H9 (cell line): ENCODE results near the gene TTC23L. TPM values are rescaled to one million over a fixed set of nuclear protein-coding genes. Genes with fewer than 3 reads are reported as not detected.

Source experiments
- DNase-seq: peaks from one replicate; pipeline ENCODE4 v3.0.0-alpha.2; 2017
- H2AFZ ChIP-seq: one replicate; pipeline ENCODE4 v1.6.1; 2013; ENCODE audit warnings: mild to moderate bottlenecking, low read length, control low read depth, moderate library complexity
- H2AK5ac ChIP-seq: 2 replicates; pipeline ENCODE4 v1.6.1; 2013; ENCODE audit warnings: low read length, control low read depth, mixed read lengths; ENCODE audit not compliant: insufficient read length
- H2BK120ac ChIP-seq: one replicate; pipeline ENCODE4 v1.6.1; 2013; ENCODE audit warnings: low read depth, mild to moderate bottlenecking, low read length, control low read depth, inconsistent platforms; ENCODE audit not compliant: poor library complexity, severe bottlenecking
- H2BK12ac ChIP-seq: 2 replicates; pipeline ENCODE4 v1.6.1; 2013; ENCODE audit warnings: low read length, control low read depth, mixed read lengths, low read depth; ENCODE audit not compliant: insufficient read length
- H2BK15ac ChIP-seq: 2 replicates; pipeline ENCODE4 v1.6.1; 2013; ENCODE audit warnings: low read depth, low read length, control low read depth
- H2BK20ac ChIP-seq: one replicate; pipeline ENCODE4 v1.6.1; 2013; ENCODE audit warnings: low read depth, mild to moderate bottlenecking, low read length, control low read depth, inconsistent platforms; ENCODE audit not compliant: poor library complexity, severe bottlenecking
- H2BK5ac ChIP-seq: 2 replicates; pipeline ENCODE4 v1.6.1; 2013; ENCODE audit warnings: low read length, control low read depth, mixed read lengths; ENCODE audit not compliant: insufficient read length
- H3K14ac ChIP-seq: 2 replicates; pipeline ENCODE4 v1.6.1; 2013; ENCODE audit warnings: low read length, control low read depth; ENCODE audit not compliant: insufficient read depth
- H3K18ac ChIP-seq: 2 replicates; pipeline ENCODE4 v1.6.1; 2013; ENCODE audit warnings: low read depth, mild to moderate bottlenecking, mixed read lengths, low read length, control low read depth; ENCODE audit not compliant: insufficient read length
- H3K23ac ChIP-seq: 2 replicates; pipeline ENCODE4 v1.6.1; 2013; ENCODE audit warnings: low read length, control low read depth, mixed read lengths, low read depth; ENCODE audit not compliant: insufficient read length
- H3K23me2 ChIP-seq: 2 replicates; pipeline ENCODE4 v1.6.1; 2013; ENCODE audit warnings: low read depth, mild to moderate bottlenecking, mixed read lengths, low read length, control low read depth; ENCODE audit not compliant: insufficient read length, poor library complexity, severe bottlenecking
- H3K27ac ChIP-seq: 2 replicates; pipeline ENCODE4 v1.5.1; 2013; ENCODE audit warnings: low read length, control low read depth, mixed read lengths, low read depth; ENCODE audit not compliant: insufficient read length
- H3K27me3 ChIP-seq: 2 replicates; pipeline ENCODE4 v1.6.1; 2013; ENCODE audit warnings: low read length, control low read depth, inconsistent platforms; ENCODE audit not compliant: insufficient read depth
- H3K4ac ChIP-seq: 2 replicates; pipeline ENCODE4 v1.6.1; 2013; ENCODE audit warnings: low read depth, mild to moderate bottlenecking, control low read depth, inconsistent platforms, low read length, moderate library complexity
- H3K4me1 ChIP-seq: 2 replicates; pipeline ENCODE4 v1.6.1; 2013; ENCODE audit warnings: low read length, control low read depth, inconsistent platforms; ENCODE audit not compliant: insufficient read depth
- H3K4me2 ChIP-seq: 2 replicates; pipeline ENCODE4 v1.6.1; 2013; ENCODE audit warnings: low read length, control low read depth, mixed read lengths; ENCODE audit not compliant: insufficient read length, insufficient read depth
- H3K56ac ChIP-seq: 2 replicates; pipeline ENCODE4 v1.6.1; 2013; ENCODE audit warnings: low read depth, mild to moderate bottlenecking, mixed read lengths, low read length, control low read depth; ENCODE audit not compliant: insufficient read length
- H3K79me1 ChIP-seq: 2 replicates; pipeline ENCODE4 v1.6.1; 2013; ENCODE audit warnings: low read depth, mild to moderate bottlenecking, moderate library complexity, low read length, control low read depth, inconsistent platforms; ENCODE audit not compliant: insufficient read depth, poor library complexity, severe bottlenecking
- H3K79me2 ChIP-seq: 2 replicates; pipeline ENCODE4 v1.6.1; 2013; ENCODE audit warnings: low read length, control low read depth, inconsistent platforms; ENCODE audit not compliant: insufficient read depth
- H3K9ac ChIP-seq: 2 replicates; pipeline ENCODE4 v1.6.1; 2013; ENCODE audit warnings: low read length, control low read depth, mixed read lengths; ENCODE audit not compliant: insufficient read length; ENCODE audit errors: extremely low read depth
- H3K9me3 ChIP-seq: one replicate; pipeline ENCODE4 v1.6.1; 2013; ENCODE audit warnings: low read depth, low read length, inconsistent platforms; ENCODE audit not compliant: control insufficient read depth
- H3T11ph ChIP-seq: one replicate; pipeline ENCODE4 v1.6.1; 2013; ENCODE audit warnings: mild to moderate bottlenecking, low read length, control low read depth, inconsistent platforms
- H4K20me1 ChIP-seq: one replicate; pipeline ENCODE4 v1.6.1; 2013; ENCODE audit not compliant: control insufficient read depth, insufficient read length, insufficient read depth
- H4K5ac ChIP-seq: 2 replicates; pipeline ENCODE4 v1.6.1; 2013; ENCODE audit warnings: low read depth, mild to moderate bottlenecking, mixed read lengths, low read length, control low read depth; ENCODE audit not compliant: insufficient read length
- H4K8ac ChIP-seq: replicated peaks from 2 replicates; pipeline ENCODE4 v1.6.1; 2013; ENCODE audit warnings: low read length, control low read depth, mixed read lengths, low read depth; ENCODE audit not compliant: insufficient read length
- H4K91ac ChIP-seq: 2 replicates; pipeline ENCODE4 v1.6.1; 2013; ENCODE audit warnings: low read depth, mild to moderate bottlenecking, moderate library complexity, mixed read lengths, low read length, control low read depth; ENCODE audit not compliant: insufficient read length
- H3K27ac Mint-ChIP-seq, 3 experiments: 2 replicates in 2 of 3; 3 replicates in 1 of 3; pipeline ENCODE4 v1.8.0; 2020 to 2021; ENCODE audit warnings: mixed read lengths in 3 of 3, mild to moderate bottlenecking in 1 of 3, moderate library complexity in 1 of 3
- H3K27me3 Mint-ChIP-seq: 2 replicates; pipeline ENCODE4 v1.8.0; 2021; ENCODE audit warnings: low read depth, mild to moderate bottlenecking, moderate library complexity, mixed read lengths
- H3K36me3 Mint-ChIP-seq, 3 experiments: 2 replicates in 2 of 3; 3 replicates in 1 of 3; pipeline ENCODE4 v1.8.0; 2020 to 2021; ENCODE audit warnings: low read depth in 3 of 3, mixed read lengths in 3 of 3; ENCODE audit not compliant: insufficient read depth in 1 of 3
- H3K4me1 Mint-ChIP-seq, 2 experiments: 2 replicates each; pipeline ENCODE4 v1.8.0; 2020; ENCODE audit warnings: mixed read lengths in 2 of 2
- H3K4me3 Mint-ChIP-seq, 2 experiments: 2 replicates in 1 of 2; 3 replicates in 1 of 2; pipeline ENCODE4 v1.8.0; 2020 to 2021; ENCODE audit warnings: mild to moderate bottlenecking in 2 of 2, mixed read lengths in 2 of 2, moderate library complexity in 1 of 2
- H3K9me3 Mint-ChIP-seq, 2 experiments: 2 replicates in 1 of 2; 3 replicates in 1 of 2; pipeline ENCODE4 v1.8.0; 2020; ENCODE audit warnings: mild to moderate bottlenecking in 2 of 2, mixed read lengths in 2 of 2, moderate library complexity in 1 of 2
- total RNA-seq: library from RNA; stranded (reverse); gene quantifications from 2 replicates; pipeline ENCODE4 v1.2.1, GENCODE V29; 2021
- TF ChIP-seq, protein P1 (sequence below): fragments of 200-600 bp; sonication (generic); conservative IDR thresholded peaks from 3 replicates; pipeline ENCODE4 v1.8.0; 2021; ENCODE audit warnings: antibody characterized with exemption, mild to moderate bottlenecking

TTC23L gene
- total RNA-seq, 1 experiment from 2014 or later = 0.96 TPM

DNA sequence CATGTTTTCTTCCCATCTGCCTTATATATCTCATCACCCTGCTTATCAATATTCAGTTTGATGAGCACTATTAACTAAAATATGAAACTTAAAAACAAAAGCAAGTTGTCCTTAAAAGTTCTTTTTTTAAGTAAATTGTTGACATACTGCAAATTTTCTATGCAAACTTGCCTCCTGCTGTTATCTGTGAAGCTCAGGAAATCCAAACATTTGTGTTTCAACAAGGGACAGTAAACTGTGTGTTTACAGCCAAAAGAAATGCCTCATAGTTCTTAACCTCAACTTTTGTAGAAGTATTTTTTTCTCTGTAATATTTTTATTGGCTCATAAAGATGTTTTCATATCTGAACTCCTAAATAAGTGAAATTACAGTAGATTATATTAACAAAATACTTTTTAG lies 7.7 kb upstream of the TTC23L start:
- no peak overlapping the region for H3K23ac ChIP-seq
- no peak overlapping the region for H4K91ac ChIP-seq
- H2AFZ ChIP-seq = no peak overlapping the region
- no peaks in the 10 kb centered on the region for H3K27me3 ChIP-seq
- H3K9me3 Mint-ChIP-seq = peaks cover 4% of the 10 kb centered on the region in 2 experiments; a peak in 3 of 5 replicates
- H2BK5ac ChIP-seq = no peak overlapping the region
- H2BK120ac ChIP-seq = no peak overlapping the region
- H3K4me2 ChIP-seq = no peak overlapping the region
- TF ChIP-seq, protein P1, sequence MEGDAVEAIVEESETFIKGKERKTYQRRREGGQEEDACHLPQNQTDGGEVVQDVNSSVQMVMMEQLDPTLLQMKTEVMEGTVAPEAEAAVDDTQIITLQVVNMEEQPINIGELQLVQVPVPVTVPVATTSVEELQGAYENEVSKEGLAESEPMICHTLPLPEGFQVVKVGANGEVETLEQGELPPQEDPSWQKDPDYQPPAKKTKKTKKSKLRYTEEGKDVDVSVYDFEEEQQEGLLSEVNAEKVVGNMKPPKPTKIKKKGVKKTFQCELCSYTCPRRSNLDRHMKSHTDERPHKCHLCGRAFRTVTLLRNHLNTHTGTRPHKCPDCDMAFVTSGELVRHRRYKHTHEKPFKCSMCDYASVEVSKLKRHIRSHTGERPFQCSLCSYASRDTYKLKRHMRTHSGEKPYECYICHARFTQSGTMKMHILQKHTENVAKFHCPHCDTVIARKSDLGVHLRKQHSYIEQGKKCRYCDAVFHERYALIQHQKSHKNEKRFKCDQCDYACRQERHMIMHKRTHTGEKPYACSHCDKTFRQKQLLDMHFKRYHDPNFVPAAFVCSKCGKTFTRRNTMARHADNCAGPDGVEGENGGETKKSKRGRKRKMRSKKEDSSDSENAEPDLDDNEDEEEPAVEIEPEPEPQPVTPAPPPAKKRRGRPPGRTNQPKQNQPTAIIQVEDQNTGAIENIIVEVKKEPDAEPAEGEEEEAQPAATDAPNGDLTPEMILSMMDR = no peak
- H3K4me3 Mint-ChIP-seq = no peak overlapping the region
- no peaks in the 10 kb centered on the region for H3K27me3 Mint-ChIP-seq
- H4K20me1 ChIP-seq = no peaks in the 10 kb centered on the region
- H3K79me2 ChIP-seq = no peaks in the 10 kb centered on the region
- no peaks in the 10 kb centered on the region for H3K23me2 ChIP-seq
- H3K27ac Mint-ChIP-seq = no peak overlapping the region
- H3K9ac ChIP-seq = no peak overlapping the region
- peaks cover 13 to 15% of the 10 kb centered on the region in 2 experiments for H3K4me1 Mint-ChIP-seq
- no peak overlapping the region for H3T11ph ChIP-seq
- H2BK20ac ChIP-seq = no peak overlapping the region
- no peak overlapping the region for H3K27ac ChIP-seq
- H3K36me3 Mint-ChIP-seq = peaks cover 49 to 76% (median 67%) of the 10 kb centered on the region in 3 experiments
- 0 out of 2 replicates have a peak, but pooled peaks cover 3% of the 10 kb centered on the region for H3K4me1 ChIP-seq
- no peak overlapping the region for H3K14ac ChIP-seq
- no peak for DNase-seq
- no peak overlapping the region for H2AK5ac ChIP-seq
- no peak overlapping the region for H3K4ac ChIP-seq
- H3K18ac ChIP-seq = no peak overlapping the region
- H4K8ac ChIP-seq = no peak overlapping the region
- no peak overlapping the region for H2BK12ac ChIP-seq
- no peak overlapping the region for H2BK15ac ChIP-seq
- H4K5ac ChIP-seq = no peak overlapping the region
- no peak overlapping the region for H3K56ac ChIP-seq
- no peaks in the 10 kb centered on the region for H3K9me3 ChIP-seq
- H3K79me1 ChIP-seq = no peaks in the 10 kb centered on the region
